NCI-H2171 treated with DMSO at 0.1 percent for 48 hours (cell line): Measurements from ENCODE around the gene OR10A2.
"Not testable (repeated sequence)": the region's sequence is repeated elsewhere in the genome, so short reads cannot be mapped to it uniquely, and the experiment has no call there.

Source experiments
- DNase-seq: peaks from one replicate; lab custom pipeline; 2025; lab: John Stamatoyannopoulos, UW

The OR10A2 gene, protein sequence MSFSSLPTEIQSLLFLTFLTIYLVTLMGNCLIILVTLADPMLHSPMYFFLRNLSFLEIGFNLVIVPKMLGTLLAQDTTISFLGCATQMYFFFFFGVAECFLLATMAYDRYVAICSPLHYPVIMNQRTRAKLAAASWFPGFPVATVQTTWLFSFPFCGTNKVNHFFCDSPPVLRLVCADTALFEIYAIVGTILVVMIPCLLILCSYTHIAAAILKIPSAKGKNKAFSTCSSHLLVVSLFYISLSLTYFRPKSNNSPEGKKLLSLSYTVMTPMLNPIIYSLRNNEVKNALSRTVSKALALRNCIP

DNA sequence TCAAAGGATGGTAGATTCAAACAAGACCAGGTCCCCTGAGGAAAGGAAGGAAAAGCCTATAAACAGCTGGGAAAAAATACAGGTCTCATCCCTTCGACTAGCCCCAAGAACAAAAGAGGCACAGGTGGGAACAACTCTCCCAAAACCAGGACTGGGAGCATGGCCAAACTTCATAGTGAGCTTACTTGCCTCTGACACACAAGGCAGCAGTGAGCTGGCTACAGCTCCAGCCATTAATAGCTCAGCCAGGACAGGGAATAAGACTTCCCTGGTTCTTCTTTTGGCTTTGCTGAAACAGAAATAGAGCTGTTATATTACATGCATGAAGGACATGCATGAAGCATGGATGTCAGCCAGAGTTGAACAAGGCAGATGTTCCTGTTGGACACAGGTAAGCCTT lies at the start of gene OR10A2:
Gene OR10A2, plus strand, starts transcription at position 97 of the 400 bp plus-strand sequence. CDS start 6,698 bp downstream, outside the sequence.
- DNase-seq, result no peak

DNA sequence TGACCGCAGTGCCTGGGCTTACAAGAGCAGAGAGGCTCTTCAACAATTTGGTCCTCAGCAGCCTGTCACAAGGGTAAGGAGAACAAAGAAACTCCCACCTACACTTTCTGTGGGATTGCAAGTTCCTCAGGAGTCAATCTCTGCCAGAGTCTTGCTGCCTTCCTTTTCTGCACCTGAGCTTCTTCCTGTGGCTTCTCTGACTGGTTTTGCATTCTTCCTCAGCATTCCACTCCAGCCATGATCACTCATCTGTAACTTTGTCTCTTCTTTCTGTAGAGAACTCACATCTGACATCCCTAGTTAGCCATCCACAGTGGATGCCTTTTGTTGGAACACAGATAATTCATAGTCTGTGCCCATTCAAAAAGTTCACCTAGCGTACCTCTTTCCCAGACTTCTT lies 49.2 kb upstream of the OR10A2 start:
- DNase-seq, result no peak

DNA sequence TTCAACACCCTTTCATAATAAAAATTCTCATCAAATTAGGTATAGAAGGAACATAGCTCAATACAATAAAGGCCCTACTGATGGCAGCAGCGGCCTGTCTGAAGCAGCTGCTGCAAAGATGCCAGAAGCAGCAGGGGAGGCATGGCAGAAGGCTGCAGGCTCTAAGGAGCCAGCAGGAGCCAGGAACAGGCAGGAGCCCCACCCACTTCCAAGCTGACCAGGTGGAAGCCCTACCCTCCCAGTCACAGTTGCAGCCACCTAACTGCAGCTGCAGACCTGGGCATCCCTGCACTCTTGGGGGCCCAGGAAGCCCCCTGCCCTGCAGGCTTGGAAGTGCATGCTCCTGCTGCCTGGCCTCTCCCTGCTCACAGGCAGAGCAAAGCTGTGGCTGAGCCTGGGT lies 45.2 kb upstream of the OR10A2 start:
- no peak for DNase-seq

DNA sequence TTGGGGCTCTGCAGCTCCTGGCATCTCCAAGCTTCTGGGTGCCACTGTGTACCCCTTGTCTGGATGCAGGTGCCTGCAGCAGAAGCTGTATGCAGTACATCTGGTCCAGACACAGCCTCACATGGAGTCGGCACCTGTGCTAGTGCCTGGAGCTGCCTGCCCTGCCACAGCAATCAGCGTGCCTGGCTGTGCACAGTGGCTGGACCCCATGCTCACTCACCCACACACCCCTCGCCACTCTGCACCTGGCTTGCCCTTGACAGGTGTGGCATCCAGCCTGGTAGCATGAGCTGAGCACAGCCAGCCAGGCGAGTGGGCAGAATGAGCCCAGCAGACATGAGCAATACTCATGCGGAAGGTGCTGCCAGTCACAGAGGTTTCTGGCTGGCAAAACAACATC lies 43.9 kb upstream of the OR10A2 start:
- DNase-seq, result no peak

DNA sequence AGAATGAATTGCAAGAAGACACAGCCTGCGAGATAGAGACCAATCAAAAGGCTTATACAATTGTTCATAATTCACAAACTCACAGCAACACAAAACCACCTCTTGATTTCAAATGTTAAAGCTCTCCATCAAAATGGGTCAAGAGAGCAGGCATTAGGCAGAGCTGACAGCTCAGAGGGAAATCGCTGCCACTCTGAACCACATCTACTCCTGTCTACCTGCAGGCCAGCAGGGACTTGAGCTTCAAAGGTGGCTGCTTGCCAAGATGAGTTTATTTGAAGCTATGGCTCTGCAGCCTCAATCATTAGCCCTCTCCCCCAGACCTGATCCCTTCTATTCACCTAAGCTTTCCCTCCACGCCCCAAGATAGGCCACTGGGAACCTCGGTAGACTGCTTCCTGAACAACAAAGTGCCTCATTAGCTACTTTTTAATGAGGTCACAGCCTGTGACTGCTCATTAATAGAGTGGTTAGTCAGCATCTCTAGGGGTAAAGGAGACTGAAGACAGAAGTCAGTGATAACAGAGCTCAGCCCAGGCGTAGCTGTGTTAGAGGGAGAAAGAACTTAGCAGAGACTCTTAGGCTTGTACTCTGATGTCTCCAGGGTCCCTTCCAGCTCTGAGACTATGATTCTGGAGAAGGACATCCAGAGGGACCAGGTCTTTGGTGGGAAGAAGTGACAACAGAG lies 38.6 kb upstream of the OR10A2 start:
- no peak for DNase-seq

DNA sequence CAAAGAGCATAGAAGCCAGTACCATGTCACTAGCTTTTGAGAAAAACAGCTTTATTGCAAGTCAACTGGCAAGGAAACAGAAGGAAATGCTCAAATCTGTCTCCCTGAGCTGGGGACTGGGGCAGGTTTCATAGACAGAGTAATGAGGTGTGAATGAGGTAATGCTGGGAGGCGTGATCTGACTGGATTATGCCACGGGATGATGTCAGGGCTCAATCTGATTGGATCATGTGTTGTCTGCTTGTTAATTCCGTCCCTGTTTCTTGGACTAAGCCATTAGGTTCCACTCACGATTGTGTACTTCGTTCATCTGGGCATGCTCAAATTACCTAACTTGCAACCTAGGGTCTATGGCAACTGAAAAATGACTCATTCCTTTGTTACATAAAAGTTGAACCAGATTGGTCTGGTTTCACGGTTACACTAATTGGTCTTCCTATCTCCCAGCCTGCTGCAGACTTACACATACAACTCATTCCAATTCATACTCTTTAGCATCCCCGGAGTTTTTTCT lies 37.6 kb upstream of the OR10A2 start:
- no peak for DNase-seq

DNA sequence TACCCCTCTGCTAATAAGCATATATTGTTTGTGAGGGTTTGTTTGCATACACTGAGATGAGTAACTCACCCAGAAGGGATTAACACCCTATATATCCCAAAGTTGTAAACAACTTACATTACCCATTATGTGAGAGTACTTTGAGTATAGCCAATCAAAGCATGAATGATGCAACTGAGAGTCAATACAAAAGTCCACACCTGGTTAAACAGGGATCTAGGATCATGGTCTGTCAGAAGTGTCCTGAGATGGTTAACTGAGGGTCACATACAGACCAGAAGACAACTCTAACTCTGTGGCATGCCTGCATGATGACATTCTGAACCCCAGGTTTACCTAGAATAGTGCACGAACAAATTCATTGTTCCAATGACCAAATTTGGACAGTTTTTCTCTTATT lies 34.8 kb upstream of the OR10A2 start:
- no peak for DNase-seq

DNA sequence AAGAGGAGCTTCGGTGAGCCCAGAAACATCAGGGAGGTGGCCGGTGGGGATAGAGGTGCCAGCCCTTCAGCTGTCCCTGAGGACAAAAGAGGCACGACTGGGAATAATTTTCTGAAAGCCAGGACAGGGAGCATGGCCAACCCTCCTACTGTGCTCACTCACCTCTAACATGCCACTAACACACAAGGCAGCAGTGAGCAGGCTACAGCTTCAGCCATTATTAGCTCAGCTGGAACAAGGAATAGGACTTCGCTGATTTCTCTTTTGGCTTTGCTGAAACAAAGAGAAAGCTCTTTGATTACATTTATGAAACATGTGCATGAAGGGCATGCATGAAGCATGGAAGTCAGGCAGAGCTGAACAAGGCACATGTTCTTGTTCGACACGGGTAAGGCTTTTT lies 29.5 kb upstream of the OR10A2 start:
- no peak for DNase-seq

DNA sequence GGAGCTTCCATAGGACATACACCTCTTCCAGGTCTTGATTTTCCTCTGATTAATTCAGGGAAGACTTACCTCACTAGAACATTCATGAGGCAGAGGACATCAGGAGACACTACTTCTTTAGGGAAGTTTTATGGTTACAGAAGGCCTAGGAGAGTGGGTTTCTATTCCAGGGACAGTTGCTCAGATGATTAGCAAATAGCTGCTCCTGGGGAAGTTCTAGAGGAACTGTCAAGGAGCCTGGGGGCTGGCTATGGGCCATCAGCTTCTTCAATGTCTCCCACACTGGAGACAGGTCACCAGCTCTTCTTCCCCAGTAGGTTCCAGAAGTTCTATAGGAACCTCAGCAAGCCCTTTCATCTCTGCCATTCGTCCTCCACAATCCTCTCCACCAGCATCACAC lies 28.8 kb upstream of the OR10A2 start:
- DNase-seq, result no peak

DNA sequence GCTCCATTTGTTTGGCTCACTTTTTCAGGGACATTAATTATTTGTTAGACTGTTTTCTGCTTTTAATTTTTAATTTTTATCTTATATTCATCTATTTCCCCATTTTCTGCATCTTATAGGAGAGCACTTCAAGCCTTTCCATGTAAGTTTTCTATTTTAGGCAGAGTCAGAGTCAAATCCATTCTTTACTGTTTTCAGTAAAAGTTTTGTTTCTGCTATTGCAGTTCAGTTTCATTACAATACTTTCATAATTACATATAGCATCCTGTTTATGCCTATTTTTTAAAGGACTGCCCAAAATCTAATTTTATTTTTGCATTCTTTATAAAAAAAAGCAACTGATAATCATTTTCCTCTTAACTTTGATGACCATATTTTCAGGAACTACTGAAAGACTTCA lies 21.2 kb upstream of the OR10A2 start:
- DNase-seq, result no peak

DNA sequence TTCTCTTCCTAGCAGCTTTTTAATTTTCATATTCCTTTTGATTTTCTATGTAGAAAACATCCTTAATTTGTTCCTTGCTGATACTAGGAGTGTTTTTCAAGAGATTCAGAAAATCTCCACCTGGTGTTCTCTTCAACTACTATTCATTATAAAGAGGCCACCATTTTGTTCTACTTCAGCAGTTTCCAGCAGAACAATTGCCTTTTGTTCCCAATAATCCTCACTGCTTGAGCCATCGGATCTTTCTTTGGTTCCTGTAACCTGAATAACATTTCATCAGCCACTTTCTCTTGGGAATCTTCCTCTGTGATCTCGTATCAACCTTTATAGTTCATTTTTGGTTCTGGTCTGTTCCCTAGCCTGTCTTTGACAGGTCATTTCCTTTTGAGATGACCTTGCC lies 19.2 kb upstream of the OR10A2 start:
- DNase-seq, result no peak

DNA sequence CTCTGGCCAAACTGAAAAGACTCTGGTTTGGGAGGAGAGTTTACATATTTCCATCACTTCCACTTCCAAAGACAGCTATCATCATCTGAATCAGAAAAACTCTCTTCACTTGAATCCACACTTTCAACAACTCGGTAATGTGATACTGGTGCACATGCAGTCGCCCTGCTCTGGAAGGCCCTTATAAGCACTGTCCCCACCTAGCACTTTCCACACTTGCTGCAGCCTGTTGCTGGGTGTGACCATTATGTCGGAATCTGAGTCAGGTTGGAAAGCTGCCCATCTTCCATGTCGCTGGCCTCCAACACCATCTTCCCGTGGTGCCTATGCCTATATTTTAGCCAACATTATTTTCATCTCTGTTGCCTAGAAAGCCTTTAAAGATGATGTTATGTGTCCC lies 18.5 kb upstream of the OR10A2 start:
- DNase-seq, result no peak

DNA sequence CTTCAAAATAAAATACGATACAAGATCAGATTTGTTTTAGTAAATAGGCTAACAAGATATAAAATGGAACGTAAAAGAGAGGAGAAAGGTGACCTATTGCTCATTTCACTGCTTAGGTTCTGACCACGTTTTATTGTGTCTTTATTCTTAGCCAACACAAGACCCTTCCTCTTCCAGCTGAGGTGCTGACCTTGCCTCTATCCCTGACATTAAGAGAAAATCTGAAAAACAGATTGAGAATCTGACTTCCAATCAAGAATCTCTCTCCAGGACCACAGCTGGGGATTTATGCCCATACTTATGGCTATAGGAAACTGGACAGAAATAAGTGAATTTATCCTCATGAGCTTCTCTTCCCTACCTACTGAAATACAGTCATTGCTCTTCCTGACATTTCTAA lies 17.5 kb upstream of the OR10A2 start, which contains the start of gene OR10A5:
Gene OR10A5, plus strand, starts transcription at position 301 of the 400 bp plus-strand sequence. Its CDS starts 0 bp downstream, at position 301.
- no peak for DNase-seq

DNA sequence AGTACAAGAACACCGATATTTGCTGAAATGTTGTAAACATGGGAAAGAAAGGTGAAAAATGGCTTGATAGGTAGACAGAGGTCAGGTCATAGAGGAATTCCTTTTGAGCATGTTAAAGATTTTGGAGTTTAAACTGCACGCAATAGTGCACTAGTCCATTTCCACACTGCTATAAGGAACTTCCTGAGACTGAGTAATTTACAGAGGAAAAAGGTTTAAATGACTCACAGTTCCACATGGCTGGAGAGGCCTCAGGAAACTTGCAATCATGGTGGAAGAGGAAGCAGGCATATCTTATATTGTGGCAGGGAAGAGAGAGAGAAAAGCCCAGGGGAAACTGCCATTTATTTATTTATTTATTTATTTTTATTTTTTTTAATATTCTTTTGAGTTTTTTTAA lies 12.3 kb upstream of the OR10A2 start:
- no peak for DNase-seq

DNA sequence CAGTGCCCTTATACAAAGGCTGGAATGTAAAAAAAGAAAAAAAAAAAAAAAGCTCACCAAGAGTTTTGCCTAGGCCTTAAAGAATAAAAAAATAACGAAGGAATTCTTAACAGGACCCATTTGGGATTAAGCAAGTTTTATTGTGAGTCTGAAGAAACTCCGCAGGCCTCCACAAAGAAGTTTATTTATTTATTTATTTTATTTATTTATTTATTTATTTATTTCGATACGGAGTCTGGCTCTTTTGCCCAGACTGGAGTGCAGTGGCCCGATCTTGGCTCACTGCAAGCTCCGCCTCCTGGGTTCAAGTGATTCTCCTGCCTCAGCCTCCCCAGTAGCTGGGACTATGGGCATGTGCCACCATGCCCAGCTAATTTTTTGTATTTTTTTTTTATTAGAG lies 8.1 kb upstream of the OR10A2 start:
- DNase-seq, result not testable (repeated sequence)

DNA sequence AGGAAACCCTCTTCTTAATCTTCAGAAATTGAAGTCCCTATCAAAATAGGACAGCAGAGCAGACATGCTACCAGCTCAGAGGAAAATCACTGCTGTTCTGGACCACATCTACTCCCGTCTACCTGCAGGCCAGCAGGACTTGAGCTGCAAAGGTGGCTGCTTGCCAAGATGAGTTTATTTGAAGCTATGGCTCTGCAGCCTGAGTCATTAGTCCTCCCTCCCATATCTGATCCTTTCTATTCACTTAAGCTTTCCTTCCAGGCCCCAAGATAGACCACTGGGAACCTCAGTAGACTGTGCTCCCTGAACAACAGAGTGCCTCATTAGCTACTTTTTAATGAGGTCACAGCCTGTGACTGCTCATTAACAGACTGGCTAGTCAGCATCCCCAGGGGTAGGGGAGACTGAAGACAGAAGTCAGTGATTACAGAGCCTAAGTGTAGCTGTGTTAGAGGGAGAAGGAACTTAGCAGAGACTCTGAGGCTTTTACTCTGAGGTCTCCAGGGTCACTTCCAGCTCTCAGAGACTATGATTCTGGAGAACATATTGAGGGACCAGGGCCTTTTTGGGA lies 6.8 kb upstream of the OR10A2 start:
- no peak for DNase-seq

DNA sequence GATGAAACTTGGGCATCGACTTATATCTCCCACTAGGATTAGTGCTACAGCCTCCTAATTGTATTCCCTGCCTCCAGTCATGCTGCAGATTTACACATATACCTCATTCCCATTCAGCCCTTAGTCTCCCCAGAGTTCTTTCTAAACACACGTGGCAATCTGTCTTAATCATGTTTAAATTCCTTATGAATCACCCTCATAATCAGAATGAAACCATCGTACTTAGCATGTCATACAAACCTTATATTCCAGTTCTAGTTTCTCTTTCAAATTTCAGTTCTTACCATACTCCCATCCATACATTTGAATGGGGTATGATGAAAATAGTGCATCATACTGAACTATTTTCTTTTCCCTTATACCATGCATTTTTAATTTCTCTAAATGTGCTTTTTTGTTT lies 6.0 kb upstream of the OR10A2 start:
- DNase-seq, result no peak

DNA sequence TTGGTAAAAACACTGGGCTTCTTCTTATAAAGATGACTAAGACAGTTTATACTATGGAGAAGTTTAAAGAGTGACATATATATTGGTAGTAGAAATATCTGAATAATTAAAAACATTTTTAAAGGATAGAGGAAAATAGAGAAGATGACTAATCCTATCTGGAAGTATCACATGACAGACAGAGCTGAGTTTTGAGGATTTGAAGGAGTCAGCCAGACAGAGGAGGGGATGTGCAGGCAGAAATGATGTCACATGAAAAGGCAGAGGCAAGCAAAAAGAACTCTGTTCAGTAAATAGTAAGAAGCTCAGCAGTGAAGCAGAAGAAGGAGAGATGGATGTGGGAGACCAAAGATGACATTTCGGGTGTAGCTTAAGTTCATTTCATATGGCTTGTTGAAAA lies 1.6 kb downstream of the OR10A2 start:
- no peak for DNase-seq

DNA sequence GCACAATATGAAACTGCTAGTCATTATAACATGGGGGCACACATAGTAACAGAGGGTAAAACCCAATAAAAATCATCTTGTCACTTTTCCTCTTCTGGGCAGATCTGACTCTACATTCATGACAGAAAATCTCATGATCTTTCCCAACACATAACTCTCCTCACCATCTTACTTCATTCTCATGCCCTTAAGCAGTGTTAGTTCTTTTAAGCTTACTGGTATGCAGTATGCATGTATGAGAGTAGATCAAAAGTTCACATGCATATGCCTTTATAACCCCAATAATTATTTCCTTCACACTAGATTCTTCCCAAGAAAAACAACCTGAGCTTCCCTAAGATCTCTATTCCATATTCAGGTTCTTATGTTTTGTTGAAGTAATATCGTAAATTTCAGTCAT lies 8.4 kb downstream of the OR10A2 start:
- DNase-seq, result no peak

DNA sequence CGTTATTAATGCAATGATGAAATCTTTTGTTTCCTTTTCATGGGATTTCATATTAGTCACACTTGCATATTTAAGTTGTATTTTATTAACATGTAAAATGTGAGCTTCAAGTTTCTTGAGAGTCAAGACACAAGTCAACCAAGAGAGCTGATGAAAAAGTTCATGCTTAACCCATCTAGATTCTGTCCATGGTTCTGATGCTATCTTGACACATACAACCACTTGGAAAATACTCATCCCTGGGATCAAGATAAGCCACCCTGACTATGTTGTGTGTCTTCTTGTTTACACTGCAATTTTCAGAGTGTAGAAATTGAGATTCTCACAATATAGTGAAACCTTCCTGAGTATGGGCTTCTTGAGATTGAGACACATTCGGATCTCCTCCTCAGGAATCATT lies 12.9 kb downstream of the OR10A2 start:
- DNase-seq, result no peak

DNA sequence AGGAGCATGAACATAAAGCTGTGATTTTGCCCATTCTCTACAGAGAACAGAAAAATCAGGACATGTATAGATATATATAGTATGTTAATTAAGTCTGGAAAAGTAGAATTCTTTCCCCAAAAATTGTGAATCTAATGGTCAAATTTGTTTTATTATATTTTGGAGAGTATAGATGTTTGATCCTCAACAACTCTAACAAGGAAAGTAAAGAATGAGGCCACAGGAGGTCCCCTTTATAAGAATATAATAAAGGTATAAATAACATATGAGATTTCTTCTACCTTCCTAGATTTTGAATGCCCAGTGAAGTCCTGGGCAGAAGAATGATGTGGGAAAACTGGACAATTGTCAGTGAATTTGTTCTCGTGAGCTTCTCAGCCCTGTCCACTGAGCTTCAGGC lies 13.5 kb downstream of the OR10A2 start, which contains the start of gene OR10A4:
Gene OR10A4, plus strand, starts transcription at position 301 of the 400 bp plus-strand sequence. Its CDS starts 23 bp downstream, at position 324.
- no peak for DNase-seq

DNA sequence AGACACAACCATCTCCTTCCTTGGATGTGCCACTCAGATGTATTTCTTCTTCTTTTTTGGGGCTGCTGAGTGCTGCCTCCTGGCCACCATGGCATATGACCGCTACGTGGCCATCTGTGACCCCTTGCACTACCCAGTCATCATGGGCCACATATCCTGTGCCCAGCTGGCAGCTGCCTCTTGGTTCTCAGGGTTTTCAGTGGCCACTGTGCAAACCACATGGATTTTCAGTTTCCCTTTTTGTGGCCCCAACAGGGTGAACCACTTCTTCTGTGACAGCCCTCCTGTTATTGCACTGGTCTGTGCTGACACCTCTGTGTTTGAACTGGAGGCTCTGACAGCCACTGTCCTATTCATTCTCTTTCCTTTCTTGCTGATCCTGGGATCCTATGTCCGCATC lies 14.1 kb downstream of the OR10A2 start:
- DNase-seq, result no peak

DNA sequence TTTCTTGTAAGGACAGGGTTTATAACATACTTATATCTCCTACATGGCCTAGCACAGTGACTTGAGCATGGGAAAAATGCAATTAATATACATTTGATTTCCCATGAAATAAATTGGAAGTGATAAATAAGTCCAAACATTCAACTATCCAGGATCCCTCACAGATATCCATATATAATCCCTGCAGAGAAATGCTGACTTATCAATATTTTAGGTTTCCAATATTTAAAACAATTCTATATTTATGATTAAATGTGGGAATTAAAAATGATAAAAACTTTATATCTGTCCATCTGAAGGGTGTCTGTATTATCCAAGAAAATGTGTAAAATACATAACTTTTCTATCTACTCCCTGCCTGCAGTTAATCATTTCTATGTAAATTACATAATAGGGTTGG lies 19.9 kb downstream of the OR10A2 start:
- DNase-seq, result no peak
